ENCODE measurements around the gene PVRIG.
A peak's percentile ranks its signal among the peaks of the same experiment; 100 is the strongest.
"Not testable (repeated sequence)": the region's sequence is repeated elsewhere in the genome, so short reads cannot be mapped to it uniquely, and the experiment has no call there.

Gene PVRIG

GRCh38 chr7:100259984-100260383, 40.2 kb downstream of the PVRIG start:
- H4K12ac ChIP-seq (ENCODE audit: low read depth, low read length); H3K27ac ChIP-seq (ENCODE audit: low read depth, low read length); H3K14ac ChIP-seq (ENCODE audit: low read length); H3K9ac ChIP-seq (ENCODE audit: low read length); H4K8ac ChIP-seq (ENCODE audit: low read depth, low read length); H2AK5ac ChIP-seq (ENCODE audit: low read length); H2BK120ac ChIP-seq (ENCODE audit: insufficient read depth, low read length, poor library complexity); H2BK12ac ChIP-seq (ENCODE audit: low read length); H3K79me1 ChIP-seq (ENCODE audit: low read length); H3K27me3 ChIP-seq (ENCODE audit: insufficient read depth, low read length); H3K79me2 ChIP-seq (ENCODE audit: control insufficient read depth, insufficient read depth, low read length, poor library complexity); H3K4me1 ChIP-seq (ENCODE audit: control insufficient read depth in 1 of 2, insufficient read depth in 2 of 2, low read length in 2 of 2); H4K91ac ChIP-seq (ENCODE audit: low read depth, low read length); H3K9me3 ChIP-seq (ENCODE audit: insufficient read depth, low read depth, low read length); H2AFZ ChIP-seq (ENCODE audit: insufficient read depth, low read length, poor library complexity); DNase-seq; H3K4ac ChIP-seq (ENCODE audit: low read depth, low read length); H3K18ac ChIP-seq (ENCODE audit: low read length); H2BK5ac ChIP-seq (ENCODE audit: low read depth, low read length, poor library complexity); H3K36me3 ChIP-seq (ENCODE audit: control insufficient read depth in 1 of 2, insufficient read depth in 2 of 2, low read length in 2 of 2); H3K4me3 ChIP-seq (ENCODE audit: low read depth, low read length); H3K23ac ChIP-seq (ENCODE audit: low read length); H3K4me2 ChIP-seq (ENCODE audit: low read length): not testable (repeated sequence)
- no CpG with 5 or more reads among the region's 8 CpGs for WGBS (ENCODE audit: extremely low coverage, insufficient coverage, insufficient read length)

GRCh38 chr7:100262896-100263295, 43.1 kb downstream of the PVRIG start:
- H3K4me1 ChIP-seq (ENCODE audit: control insufficient read depth in 1 of 2, insufficient read depth in 2 of 2, low read length in 2 of 2) = peaks cover 3 to 11% of the 10 kb centered on the region in 2 experiments
- H2BK120ac ChIP-seq (ENCODE audit: insufficient read depth, low read length, poor library complexity) = not testable (repeated sequence)

GRCh38 chr7:100264223-100264622, 44.5 kb downstream of the PVRIG start:
- peaks cover 3 to 14% of the 10 kb centered on the region in 2 experiments for H3K4me1 ChIP-seq (ENCODE audit: control insufficient read depth in 1 of 2, insufficient read depth in 2 of 2, low read length in 2 of 2)
- not testable (repeated sequence) for H4K12ac ChIP-seq (ENCODE audit: low read depth, low read length); H3K79me2 ChIP-seq (ENCODE audit: control insufficient read depth, insufficient read depth, low read length, poor library complexity); H3K4me2 ChIP-seq (ENCODE audit: low read length); H2AFZ ChIP-seq (ENCODE audit: insufficient read depth, low read length, poor library complexity); DNase-seq; H3K36me3 ChIP-seq (ENCODE audit: control insufficient read depth in 1 of 2, insufficient read depth in 2 of 2, low read length in 2 of 2); H3K14ac ChIP-seq (ENCODE audit: low read length); H2BK5ac ChIP-seq (ENCODE audit: low read depth, low read length, poor library complexity); H2BK120ac ChIP-seq (ENCODE audit: insufficient read depth, low read length, poor library complexity); H3K79me1 ChIP-seq (ENCODE audit: low read length); H3K4me3 ChIP-seq (ENCODE audit: low read depth, low read length); H3K4ac ChIP-seq (ENCODE audit: low read depth, low read length); H3K18ac ChIP-seq (ENCODE audit: low read length); H3K27me3 ChIP-seq (ENCODE audit: insufficient read depth, low read length); H3K9ac ChIP-seq (ENCODE audit: low read length); H3K9me3 ChIP-seq (ENCODE audit: insufficient read depth, low read depth, low read length); H2AK5ac ChIP-seq (ENCODE audit: low read length); H2BK12ac ChIP-seq (ENCODE audit: low read length); H4K91ac ChIP-seq (ENCODE audit: low read depth, low read length); H3K27ac ChIP-seq (ENCODE audit: low read depth, low read length); H3K23ac ChIP-seq (ENCODE audit: low read length); H4K8ac ChIP-seq (ENCODE audit: low read depth, low read length)
- no CpG with 5 or more reads among the region's 4 CpGs for WGBS (ENCODE audit: extremely low coverage, insufficient coverage, insufficient read length)

More at GRCh38 chr7:100262896-100263295, 43.1 kb downstream of the PVRIG start:
- H3K79me2 ChIP-seq (ENCODE audit: control insufficient read depth, insufficient read depth, low read length, poor library complexity); H3K4ac ChIP-seq (ENCODE audit: low read depth, low read length); H2AK5ac ChIP-seq (ENCODE audit: low read length); DNase-seq; H3K9ac ChIP-seq (ENCODE audit: low read length); H3K18ac ChIP-seq (ENCODE audit: low read length); H3K36me3 ChIP-seq (ENCODE audit: control insufficient read depth in 1 of 2, insufficient read depth in 2 of 2, low read length in 2 of 2); H3K4me2 ChIP-seq (ENCODE audit: low read length); H4K12ac ChIP-seq (ENCODE audit: low read depth, low read length); H3K4me3 ChIP-seq (ENCODE audit: low read depth, low read length); H3K27ac ChIP-seq (ENCODE audit: low read depth, low read length); H4K91ac ChIP-seq (ENCODE audit: low read depth, low read length); H3K23ac ChIP-seq (ENCODE audit: low read length); H4K8ac ChIP-seq (ENCODE audit: low read depth, low read length); H3K27me3 ChIP-seq (ENCODE audit: insufficient read depth, low read length); H2AFZ ChIP-seq (ENCODE audit: insufficient read depth, low read length, poor library complexity); H3K14ac ChIP-seq (ENCODE audit: low read length); H2BK12ac ChIP-seq (ENCODE audit: low read length); H2BK5ac ChIP-seq (ENCODE audit: low read depth, low read length, poor library complexity); H3K79me1 ChIP-seq (ENCODE audit: low read length); H3K9me3 ChIP-seq (ENCODE audit: insufficient read depth, low read depth, low read length): not testable (repeated sequence)
- no CpG with 5 or more reads among the region's 4 CpGs for WGBS (ENCODE audit: extremely low coverage, insufficient coverage, insufficient read length)

GRCh38 chr7:100264669-100265165, 45.0 kb downstream of the PVRIG start:
- not testable (repeated sequence) for H2AK5ac ChIP-seq (ENCODE audit: low read length); H3K9ac ChIP-seq (ENCODE audit: low read length); H4K8ac ChIP-seq (ENCODE audit: low read depth, low read length); H3K9me3 ChIP-seq (ENCODE audit: insufficient read depth, low read depth, low read length); H2BK5ac ChIP-seq (ENCODE audit: low read depth, low read length, poor library complexity); H3K23ac ChIP-seq (ENCODE audit: low read length); H4K12ac ChIP-seq (ENCODE audit: low read depth, low read length); H3K14ac ChIP-seq (ENCODE audit: low read length); H3K4me2 ChIP-seq (ENCODE audit: low read length); H3K4ac ChIP-seq (ENCODE audit: low read depth, low read length); H2BK120ac ChIP-seq (ENCODE audit: insufficient read depth, low read length, poor library complexity); H3K79me1 ChIP-seq (ENCODE audit: low read length); H3K27ac ChIP-seq (ENCODE audit: low read depth, low read length); H3K36me3 ChIP-seq (ENCODE audit: control insufficient read depth in 1 of 2, insufficient read depth in 2 of 2, low read length in 2 of 2); H3K27me3 ChIP-seq (ENCODE audit: insufficient read depth, low read length); H2AFZ ChIP-seq (ENCODE audit: insufficient read depth, low read length, poor library complexity); H2BK12ac ChIP-seq (ENCODE audit: low read length); H3K4me3 ChIP-seq (ENCODE audit: low read depth, low read length); H3K79me2 ChIP-seq (ENCODE audit: control insufficient read depth, insufficient read depth, low read length, poor library complexity); H4K91ac ChIP-seq (ENCODE audit: low read depth, low read length); H3K18ac ChIP-seq (ENCODE audit: low read length)
- peaks cover 8 to 19% of the 10 kb centered on the region in 2 experiments for H3K4me1 ChIP-seq (ENCODE audit: control insufficient read depth in 1 of 2, insufficient read depth in 2 of 2, low read length in 2 of 2)
- no CpG with 5 or more reads among the region's 7 CpGs for WGBS (ENCODE audit: extremely low coverage, insufficient coverage, insufficient read length)
- peak; percentile 94 to 97 for DNase-seq
